ENCODE results near the gene PKN3.

GRCh38 chr9:128713941-128714573 is 11.8 kb downstream of the PKN3 start:
- TF ChIP-seq EP300 (IDR thresholded peaks at IDR 0.05; ENCODE audit: borderline replicate concordance) (no peak), NFIC (IDR thresholded peaks at IDR 0.05) (no peak), RAD21 (IDR thresholded peaks at IDR 0.05; ENCODE audit: low read depth) (no peak), USF1 (IDR thresholded peaks at IDR 0.05) (no peak)
